Left ventricle myocardium inferior (tissue), 1 donor: ENCODE results near the gene FBN1. TPM values are rescaled to one million over a fixed set of nuclear protein-coding genes. Genes with fewer than 3 reads are reported as not detected.

Source experiments
- DNase-seq: peaks from one replicate; pipeline ENCODE4 v3.0.0-alpha.2; 2020
- H3K27ac ChIP-seq: fragments of 200-600 bp; replicated peaks from 2 replicates; pipeline ENCODE4 v1.8.0; 2021
- H3K27me3 ChIP-seq: fragments of 200-600 bp; 2 replicates; pipeline ENCODE4 v1.8.0; 2021; ENCODE audit warnings: low read depth
- H3K36me3 ChIP-seq: fragments of 200-600 bp; 2 replicates; pipeline ENCODE4 v1.8.0; 2021
- H3K4me1 ChIP-seq: fragments of 200-600 bp; 2 replicates; pipeline ENCODE4 v1.8.0; 2021
- H3K4me3 ChIP-seq: fragments of 200-600 bp; 2 replicates; pipeline ENCODE4 v1.8.0; 2021; ENCODE audit warnings: mild to moderate bottlenecking, moderate library complexity
- H3K9me3 ChIP-seq: fragments of 200-600 bp; replicated peaks from 2 replicates; pipeline ENCODE4 v1.8.0; 2021
- intact Hi-C: fragments of 100-400 bp; cut with micrococcal nuclease; formaldehyde crosslinking; loops from one replicate; pipeline ENCODE4 v1.11.0; 2022
- total RNA-seq: library from RNA; stranded (reverse); fragmentation: NEBNext Ultra II Directional; extraction: Animal tissue kit (Norgen Biotek cat#: 25700); gene quantifications from one replicate; pipeline ENCODE4 v1.2.1, GENCODE V29; 2021
- TF ChIP-seq, protein P1 (sequence below): fragments of 200-600 bp; IDR thresholded peaks from 2 replicates; pipeline ENCODE4 v1.8.0; 2021; ENCODE audit warnings: antibody characterized with exemption, mild to moderate bottlenecking, borderline replicate concordance
- donor health status: DM: no; HTN: yes; CAD: no; lungs with severe emphysema.

The FBN1 gene
- total RNA-seq, 1 donor from 2014 or later, result 45.5 TPM

DNA sequence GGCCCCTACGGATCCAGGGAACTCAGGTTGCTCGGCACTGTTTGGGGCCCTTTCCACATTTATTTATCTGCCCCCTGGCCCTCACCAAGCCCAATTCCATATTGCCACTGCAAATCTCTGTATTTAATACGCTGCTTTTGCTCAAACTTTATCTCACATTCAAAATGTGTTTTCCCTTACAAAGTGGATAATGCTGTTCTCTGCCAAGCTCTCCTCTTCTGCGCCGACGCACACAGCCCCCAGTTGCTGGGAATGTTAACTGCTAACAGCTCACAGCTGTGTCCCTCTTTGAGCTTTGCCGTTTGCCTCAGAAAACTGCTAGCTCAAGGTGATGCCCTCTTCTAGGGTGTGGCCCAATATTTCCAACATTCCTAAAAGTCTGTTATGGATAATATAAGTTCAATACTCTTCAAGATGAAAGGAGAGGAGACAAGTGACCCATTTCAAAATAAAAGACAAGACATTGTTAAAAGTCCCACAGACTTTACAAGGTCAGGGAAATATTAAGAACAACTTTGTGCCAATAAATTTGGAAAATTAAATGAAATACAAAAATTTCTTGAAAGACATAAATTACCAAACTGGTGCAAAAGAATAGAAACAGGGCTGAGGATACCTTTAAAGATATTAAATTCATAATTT, 12.6 kb upstream of the FBN1 start:
- intact Hi-C loops, result no loop called here
- DNase-seq, result peak; percentile 33

GRCh38 chr15:48654801-48655200, 9.3 kb upstream of the FBN1 start:
- H3K9me3 ChIP-seq, result no peaks in the 10 kb centered on the region
- TF ChIP-seq, protein P1, sequence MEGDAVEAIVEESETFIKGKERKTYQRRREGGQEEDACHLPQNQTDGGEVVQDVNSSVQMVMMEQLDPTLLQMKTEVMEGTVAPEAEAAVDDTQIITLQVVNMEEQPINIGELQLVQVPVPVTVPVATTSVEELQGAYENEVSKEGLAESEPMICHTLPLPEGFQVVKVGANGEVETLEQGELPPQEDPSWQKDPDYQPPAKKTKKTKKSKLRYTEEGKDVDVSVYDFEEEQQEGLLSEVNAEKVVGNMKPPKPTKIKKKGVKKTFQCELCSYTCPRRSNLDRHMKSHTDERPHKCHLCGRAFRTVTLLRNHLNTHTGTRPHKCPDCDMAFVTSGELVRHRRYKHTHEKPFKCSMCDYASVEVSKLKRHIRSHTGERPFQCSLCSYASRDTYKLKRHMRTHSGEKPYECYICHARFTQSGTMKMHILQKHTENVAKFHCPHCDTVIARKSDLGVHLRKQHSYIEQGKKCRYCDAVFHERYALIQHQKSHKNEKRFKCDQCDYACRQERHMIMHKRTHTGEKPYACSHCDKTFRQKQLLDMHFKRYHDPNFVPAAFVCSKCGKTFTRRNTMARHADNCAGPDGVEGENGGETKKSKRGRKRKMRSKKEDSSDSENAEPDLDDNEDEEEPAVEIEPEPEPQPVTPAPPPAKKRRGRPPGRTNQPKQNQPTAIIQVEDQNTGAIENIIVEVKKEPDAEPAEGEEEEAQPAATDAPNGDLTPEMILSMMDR, result no peak
- intact Hi-C loops, result no loop called here
- H3K36me3 ChIP-seq, result no peaks in the 10 kb centered on the region
- peak overlapping the region; percentile 77 for H3K27ac ChIP-seq
- H3K4me1 ChIP-seq, result no peaks in the 10 kb centered on the region
- no peak for DNase-seq
- H3K4me3 ChIP-seq, result no peak overlapping the region
- no peaks in the 10 kb centered on the region for H3K27me3 ChIP-seq

More for the DNA sequence above, 12.6 kb upstream of the FBN1 start:
- Histone ChIP-seq H3K36me3 (no peaks in the 10 kb centered on the region), H3K9me3 (peaks cover 10% of the 10 kb centered on the region), H3K4me1 (no peaks in the 10 kb centered on the region), H3K27me3 (no peaks in the 10 kb centered on the region), H3K27ac (peak overlapping the region; percentile 56), H3K4me3 (no peak overlapping the region)
- TF ChIP-seq, protein P1, result no peak

DNA sequence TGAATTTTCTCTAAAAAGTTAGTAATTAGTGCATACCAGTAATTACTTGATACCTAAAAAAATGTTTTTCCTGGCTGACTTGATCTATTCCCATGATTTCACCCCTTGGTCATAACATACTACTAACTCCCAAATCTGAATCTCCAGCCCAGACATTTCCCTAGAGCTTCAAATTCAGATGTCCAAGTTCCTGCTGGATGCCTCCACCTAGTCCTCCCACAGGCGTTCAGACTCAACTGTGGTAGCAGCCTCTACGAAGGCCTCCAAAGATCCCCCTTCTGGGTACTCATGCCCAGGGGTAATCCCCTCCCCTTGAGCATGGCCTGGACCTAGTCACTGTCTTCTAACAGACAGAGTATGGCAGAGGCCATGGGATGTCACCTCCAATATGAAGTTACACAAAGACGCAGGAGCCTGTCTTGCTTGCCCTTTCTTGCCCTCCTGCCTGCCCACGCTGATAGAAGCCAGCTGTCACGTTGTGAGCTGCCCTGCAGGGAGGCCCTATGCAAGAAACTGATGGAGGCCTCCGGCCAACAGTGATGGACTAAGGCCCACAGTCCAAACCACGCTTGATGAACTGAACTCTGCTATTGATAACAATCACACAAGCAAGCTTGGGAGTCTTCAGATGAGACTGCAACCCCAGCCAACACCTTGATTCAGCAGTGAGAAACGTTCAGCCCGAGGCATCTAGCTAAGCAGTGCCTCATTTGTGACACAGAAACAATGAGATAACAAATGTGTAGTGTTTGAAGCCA, 8.6 kb upstream of the FBN1 start:
- Histone ChIP-seq H3K4me3 (no peak overlapping the region), H3K9me3 (no peaks in the 10 kb centered on the region), H3K27me3 (no peaks in the 10 kb centered on the region), H3K36me3 (no peaks in the 10 kb centered on the region), H3K27ac (peak overlapping the region; percentile 77), H3K4me1 (no peaks in the 10 kb centered on the region)
- intact Hi-C loops, result no loop called here
- TF ChIP-seq, protein P1, result no peak
- peak; percentile 39 for DNase-seq

DNA sequence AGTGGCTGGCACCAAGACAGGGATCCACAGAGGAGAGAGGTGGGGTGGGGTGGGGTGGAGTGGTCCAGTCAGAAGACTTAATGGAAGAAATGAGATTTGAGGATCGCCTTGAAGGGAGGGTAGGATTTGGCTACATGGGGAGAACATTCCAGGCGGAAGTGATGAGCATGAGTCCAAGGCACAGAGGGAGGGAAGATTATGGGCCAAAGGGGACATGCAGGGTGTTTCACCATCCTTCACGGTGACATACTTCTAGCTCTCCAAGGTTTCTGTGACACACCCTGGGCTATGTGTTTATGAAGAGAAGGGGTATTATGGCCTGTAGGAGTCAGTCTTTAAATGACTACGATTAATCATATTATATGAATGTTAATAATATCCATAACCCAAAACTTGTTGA, 7.7 kb upstream of the FBN1 start:
- no peaks in the 10 kb centered on the region for H3K9me3 ChIP-seq
- no peaks in the 10 kb centered on the region for H3K27me3 ChIP-seq
- H3K4me1 ChIP-seq, result no peaks in the 10 kb centered on the region
- DNase-seq, result no peak
- TF ChIP-seq, protein P1, result no peak
- H3K36me3 ChIP-seq, result no peaks in the 10 kb centered on the region
- H3K27ac ChIP-seq, result peak overlapping the region; percentile 77
- intact Hi-C loops, result no loop called here
- H3K4me3 ChIP-seq, result no peak overlapping the region

DNA sequence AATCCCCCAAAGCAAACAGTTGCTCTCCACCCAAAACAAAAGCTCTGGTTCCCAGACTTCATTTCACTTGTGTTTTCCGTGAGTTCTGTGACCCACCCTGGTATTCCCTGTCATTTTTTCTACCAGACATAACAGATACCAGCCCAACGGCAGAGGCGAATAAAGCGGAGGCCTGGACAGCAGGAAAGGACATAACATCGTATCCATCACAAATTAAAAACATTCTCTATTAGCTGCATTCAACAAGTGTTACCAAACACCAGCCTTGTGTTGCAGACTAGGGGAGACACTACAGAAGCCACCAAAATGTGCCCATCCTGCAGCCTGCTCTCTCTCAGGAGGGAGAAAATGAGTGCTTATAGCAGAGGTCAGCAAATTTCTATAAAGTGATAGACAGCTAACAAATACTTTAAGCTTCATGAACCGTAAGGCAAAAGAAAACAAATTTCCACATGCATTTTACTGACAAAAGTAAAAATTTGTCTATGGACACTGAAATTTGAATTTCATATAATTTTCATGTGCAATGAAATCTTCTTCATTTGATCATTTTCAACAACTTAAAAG, 7.1 kb upstream of the FBN1 start:
- TF ChIP-seq, protein P1, result no peak

More for the DNA sequence above, 7.1 kb upstream of the FBN1 start:
- no peak for DNase-seq
- Histone ChIP-seq H3K4me1 (no peaks in the 10 kb centered on the region), H3K27me3 (no peaks in the 10 kb centered on the region), H3K4me3 (no peak overlapping the region), H3K36me3 (no peaks in the 10 kb centered on the region), H3K9me3 (no peaks in the 10 kb centered on the region), H3K27ac (peak overlapping the region; percentile 77)
- intact Hi-C loops, result no loop called here
